GM21526 (cell line): ENCODE data around the gene MANSC4.

ENCODE experiments used
- ATAC-seq: cut with Tn5 transposase; IDR thresholded peaks from one replicate; pipeline ENCODE4 v1.9.1; 2021; ENCODE audit warnings: moderate library complexity; ENCODE audit not compliant: unreplicated experiment, low FRiP score

The MANSC4 gene

GRCh38 chr12:27779920-27780611 lies at the start of gene MANSC4, which contains the start of gene KLHL42:
Gene MANSC4, minus strand, starts transcription at chr12:27780236. Its CDS starts 8,960 bp downstream, at chr12:27771276.
Gene KLHL42, plus strand, starts transcription at chr12:27780233. Its CDS starts 98 bp downstream, at chr12:27780331.
- peak; percentile 76 for ATAC-seq

GRCh38 chr12:27828196-27828595 lies 48.2 kb upstream of the MANSC4 start:
- no peak for ATAC-seq

GRCh38 chr12:27826076-27826475 lies 46.0 kb upstream of the MANSC4 start:
- ATAC-seq: no peak

GRCh38 chr12:27824126-27824842 lies 44.2 kb upstream of the MANSC4 start:
- ATAC-seq: peak; percentile 66

- no peak for ATAC-seq
These were observed 43.0 kb upstream of the MANSC4 start for GRCh38 chr12:27823038-27823437.

- peak; percentile 73 for ATAC-seq
These were observed 42.2 kb upstream of the MANSC4 start for GRCh38 chr12:27822076-27822712.

GRCh38 chr12:27821259-27821973 lies 41.4 kb upstream of the MANSC4 start:
- no peak for ATAC-seq

- no peak for ATAC-seq
These were observed 40.5 kb upstream of the MANSC4 start for GRCh38 chr12:27820564-27820963.

- ATAC-seq: no peak
These were observed 38.4 kb upstream of the MANSC4 start for GRCh38 chr12:27818401-27818918.

GRCh38 chr12:27817766-27818165 lies 37.7 kb upstream of the MANSC4 start:
- ATAC-seq: no peak

- ATAC-seq: no peak
These were observed 35.0 kb upstream of the MANSC4 start for GRCh38 chr12:27814851-27815591.

- no peak for ATAC-seq
These were observed 34.4 kb upstream of the MANSC4 start for GRCh38 chr12:27814411-27814810.

GRCh38 chr12:27812502-27812901 lies 32.5 kb upstream of the MANSC4 start:
- ATAC-seq: no peak

- no peak for ATAC-seq
These were observed 30.7 kb upstream of the MANSC4 start for GRCh38 chr12:27810756-27811155.

GRCh38 chr12:27808841-27809240 lies 28.8 kb upstream of the MANSC4 start:
- ATAC-seq: no peak

- no peak for ATAC-seq
These were observed 27.1 kb upstream of the MANSC4 start for GRCh38 chr12:27807063-27807703.

GRCh38 chr12:27806259-27806658 lies 26.2 kb upstream of the MANSC4 start:
- ATAC-seq: no peak

GRCh38 chr12:27805238-27805637 lies 25.2 kb upstream of the MANSC4 start:
- ATAC-seq: no peak

GRCh38 chr12:27802936-27803335 lies 22.9 kb upstream of the MANSC4 start:
- no peak for ATAC-seq
